Fibroblast of mammary gland (primary cell): Measurements from ENCODE around the gene ZC3H4.

Experiments
- DNase-seq: peaks from one replicate; pipeline ENCODE4 v3.0.0-alpha.2; 2010; ENCODE audit warnings: low read depth
- H3K4me3 ChIP-seq: 2 replicates; pipeline ENCODE4 v1.5.1; 2011; ENCODE audit warnings: low read depth, mild to moderate bottlenecking, low read length, moderate library complexity; ENCODE audit not compliant: control insufficient read depth
- CTCF ChIP-seq: conservative IDR thresholded peaks from 2 replicates; pipeline ENCODE4 v1.5.1; 2011; ENCODE audit warnings: low read depth, low read length, inconsistent platforms; ENCODE audit not compliant: control insufficient read depth, insufficient read depth

ZC3H4 gene

DNA sequence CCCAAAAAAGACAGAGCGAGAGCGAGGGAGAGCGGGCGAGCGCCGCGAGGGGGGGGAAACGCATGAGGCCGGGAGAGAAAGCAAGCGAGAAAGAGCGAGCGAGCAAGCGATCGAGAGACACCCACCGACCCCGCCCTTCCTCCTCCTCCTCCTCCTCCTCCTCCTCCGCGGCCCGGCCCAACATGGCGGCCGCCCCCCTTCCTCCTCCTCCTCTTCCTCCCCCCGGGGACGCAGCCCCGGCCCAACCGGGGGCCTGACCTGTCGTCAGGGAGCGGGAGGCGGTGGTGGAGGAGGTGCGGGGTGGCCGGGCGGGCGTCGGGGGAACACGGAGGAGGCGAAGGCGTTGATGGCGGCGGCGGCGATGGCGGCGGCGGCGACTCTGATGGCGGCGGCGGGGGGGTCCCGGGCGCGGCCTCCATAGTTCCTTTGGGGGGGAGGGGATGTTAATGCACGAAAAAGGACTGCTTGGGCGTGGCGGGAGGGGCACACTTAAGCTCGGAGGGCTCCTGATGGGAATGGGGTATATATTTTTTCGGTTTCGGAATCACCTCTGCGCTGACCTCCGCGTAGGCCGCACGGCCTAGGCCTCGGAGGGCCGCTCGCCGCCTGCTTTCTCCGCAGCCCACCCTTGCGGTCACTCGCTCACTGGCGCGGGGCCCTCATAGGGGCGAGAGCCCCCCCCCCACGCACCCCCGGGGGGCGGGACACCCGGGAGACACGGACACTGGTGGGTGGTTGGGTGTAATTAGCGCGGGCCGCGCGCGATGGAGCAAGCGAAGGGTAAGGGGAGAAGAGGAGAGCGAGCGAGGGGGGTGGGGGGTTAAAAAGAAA lies 1.2 kb downstream of the ZC3H4 start:
- DNase-seq: peak; percentile 86
- TF ChIP-seq CTCF: no peak
- H3K4me3 ChIP-seq: peak overlapping the region; percentile 83

- TF ChIP-seq CTCF: no peak
Measured at GRCh38 chr19:47111682-47112165, 1.9 kb downstream of the ZC3H4 start.

GRCh38 chr19:47111006-47111621 lies 2.5 kb downstream of the ZC3H4 start:
- DNase-seq: no peak
- H3K4me3 ChIP-seq: peak overlapping the region; percentile 83
- TF ChIP-seq CTCF: no peak

More at GRCh38 chr19:47111682-47112165, 1.9 kb downstream of the ZC3H4 start:
- H3K4me3 ChIP-seq: peak overlapping the region; percentile 83
- no peak for DNase-seq

- no peak for TF ChIP-seq CTCF
- H3K4me3 ChIP-seq: peak overlapping the region; percentile 83
- DNase-seq: no peak
Measured at GRCh38 chr19:47110521-47111005, 3.0 kb downstream of the ZC3H4 start.

DNA sequence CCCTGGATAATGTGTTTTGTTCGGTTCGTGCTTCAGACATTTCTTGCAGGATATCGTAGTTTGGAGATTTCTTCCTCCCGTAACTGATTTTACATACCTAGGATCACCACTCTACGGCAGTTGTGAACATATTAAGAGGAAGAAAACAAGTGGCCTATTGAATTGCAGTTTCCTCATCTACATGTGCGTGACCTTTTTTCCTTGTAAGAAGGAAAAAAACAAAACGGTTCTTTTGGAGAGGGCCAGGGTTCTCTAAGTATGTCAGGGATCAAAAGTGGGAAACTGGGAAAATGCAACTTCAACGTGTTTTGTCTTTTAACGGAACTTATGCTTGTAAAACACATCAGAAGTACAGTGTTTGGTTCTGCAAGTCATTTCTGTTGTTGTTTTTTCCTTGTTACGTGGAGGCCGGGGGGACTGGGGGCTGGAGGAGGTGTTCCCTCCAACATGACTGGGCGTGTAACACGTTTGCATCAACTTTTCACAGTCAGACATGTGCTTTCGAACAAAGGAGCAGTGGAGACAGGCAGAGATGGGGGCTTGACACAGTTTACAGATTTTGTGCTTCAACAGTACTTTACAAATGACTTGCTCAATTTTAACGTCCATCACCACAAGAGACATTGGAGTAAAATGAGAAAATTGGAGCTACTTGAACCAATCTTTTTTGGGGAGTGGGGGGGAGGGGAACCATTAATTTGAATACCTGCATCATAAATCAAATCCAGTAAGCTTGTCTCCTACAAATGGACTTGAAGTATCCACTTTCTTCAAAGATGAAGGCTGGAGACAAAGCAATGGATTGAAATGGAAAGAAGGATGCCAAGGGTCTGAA lies 3.8 kb downstream of the ZC3H4 start:
- peak; percentile 69 for DNase-seq
- peak overlapping the region; percentile 83 for H3K4me3 ChIP-seq
- TF ChIP-seq CTCF: no peak

GRCh38 chr19:47109177-47109540 lies 4.4 kb downstream of the ZC3H4 start:
- H3K4me3 ChIP-seq: peak overlapping the region; percentile 83
- DNase-seq: no peak
- no peak for TF ChIP-seq CTCF
